KMS-11 (cell line): Measurements from ENCODE around the gene TAS2R13.

ENCODE experiments used
- H2AFZ ChIP-seq: fragments of 200-600 bp; sonication (generic); 2 replicates; pipeline ENCODE4 v1.6.1; 2016; ENCODE audit warnings: antibody characterized with exemption, mixed run types, low read depth
- H3K27ac ChIP-seq: fragments of 200-600 bp; sonication (generic); 2 replicates; pipeline ENCODE4 v1.6.1; 2016; ENCODE audit warnings: mild to moderate bottlenecking, mixed run types
- H3K27me3 ChIP-seq: fragments of 200-600 bp; sonication (generic); 2 replicates; pipeline ENCODE4 v1.6.1; 2017; ENCODE audit warnings: mild to moderate bottlenecking, low read depth, mixed run types, moderate library complexity; ENCODE audit not compliant: insufficient read depth
- H3K36me3 ChIP-seq: fragments of 200-600 bp; sonication (generic); 2 replicates; pipeline ENCODE4 v1.6.1; 2017; ENCODE audit warnings: mild to moderate bottlenecking, mixed run types; ENCODE audit not compliant: insufficient read depth
- H3K4me1 ChIP-seq: fragments of 200-600 bp; sonication (generic); 2 replicates; pipeline ENCODE4 v1.6.1; 2016; ENCODE audit warnings: mild to moderate bottlenecking, low read depth, mixed run types; ENCODE audit not compliant: poor library complexity, severe bottlenecking
- H3K4me2 ChIP-seq: fragments of 200-600 bp; sonication (generic); 2 replicates; pipeline ENCODE4 v1.7.0; 2016; ENCODE audit warnings: mild to moderate bottlenecking, mixed run types
- H3K4me3 ChIP-seq: fragments of 200-600 bp; sonication (generic); IDR thresholded peaks from 2 replicates; pipeline ENCODE4 v1.6.1; 2017; ENCODE audit warnings: low read depth, low read length, mixed read lengths; ENCODE audit not compliant: insufficient read depth
- H3K79me2 ChIP-seq: fragments of 200-600 bp; sonication (generic); 2 replicates; pipeline ENCODE4 v1.6.1; 2016; ENCODE audit warnings: low read depth, mixed run types; ENCODE audit not compliant: insufficient read depth
- H3K9ac ChIP-seq: fragments of 200-600 bp; sonication (generic); 2 replicates; pipeline ENCODE4 v1.6.1; 2016; ENCODE audit warnings: mild to moderate bottlenecking, mixed run types
- H4K20me1 ChIP-seq: fragments of 200-600 bp; sonication (generic); 2 replicates; pipeline ENCODE4 v1.6.1; 2016; ENCODE audit warnings: mild to moderate bottlenecking, mixed run types; ENCODE audit not compliant: insufficient read depth
- CTCF ChIP-seq: fragments of 200-600 bp; sonication (generic); conservative IDR thresholded peaks from 2 replicates; pipeline ENCODE4 v1.6.1; 2017; ENCODE audit warnings: low read depth, mild to moderate bottlenecking, antibody characterized with exemption, low read length, moderate library complexity, mixed read lengths

The TAS2R13 gene

DNA sequence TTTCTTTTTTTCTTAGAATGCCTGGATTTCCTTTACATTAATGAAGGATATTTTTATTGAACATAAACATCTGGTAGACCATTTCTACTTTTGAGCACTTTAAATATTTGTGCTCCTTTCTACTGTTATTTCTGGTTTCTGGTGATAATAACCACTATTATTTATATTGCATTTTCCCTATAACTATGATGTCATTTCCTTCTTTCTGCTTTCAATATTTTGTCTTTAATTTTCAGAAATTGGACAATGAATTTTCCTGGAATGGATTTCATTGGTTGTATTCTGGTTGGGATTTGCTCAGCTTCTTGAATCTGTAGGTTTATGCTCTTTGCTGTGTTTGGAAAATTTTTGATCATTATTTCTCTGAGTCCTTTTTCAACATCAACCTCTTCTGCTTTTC, 20.1 kb downstream of the TAS2R13 start:
- H4K20me1 ChIP-seq, result no peaks in the 10 kb centered on the region
- H3K36me3 ChIP-seq, result no peaks in the 10 kb centered on the region
- no peaks in the 10 kb centered on the region for H3K4me1 ChIP-seq
- H3K79me2 ChIP-seq, result no peaks in the 10 kb centered on the region
- no peak overlapping the region for H2AFZ ChIP-seq
- no peak overlapping the region for H3K9ac ChIP-seq
- H3K4me2 ChIP-seq, result no peak overlapping the region
- H3K27ac ChIP-seq, result no peak overlapping the region
- no peak for TF ChIP-seq CTCF
- H3K27me3 ChIP-seq, result no peaks in the 10 kb centered on the region
- no peak overlapping the region for H3K4me3 ChIP-seq

GRCh38 chr12:10884086-10884725, 25.2 kb downstream of the TAS2R13 start, which contains the start of gene PRH1:
Gene PRH1, minus strand, starts transcription at chr12:10884255. Its CDS starts 38 bp downstream, at chr12:10884217.
- no peak within 1 kb of the TSS for H2AFZ ChIP-seq
- TF ChIP-seq CTCF, result no peak
- no peaks in the 10 kb centered on the region for H4K20me1 ChIP-seq
- no peaks in the 10 kb centered on the region for H3K4me1 ChIP-seq
- no peak within 1 kb of the TSS for H3K4me3 ChIP-seq
- no peak within 1 kb of the TSS for H3K27ac ChIP-seq
- no peak within 1 kb of the TSS for H3K9ac ChIP-seq
- H3K79me2 ChIP-seq, result no peaks in the 10 kb centered on the region
- H3K36me3 ChIP-seq, result no peaks in the 10 kb centered on the region
- no peak within 1 kb of the TSS for H3K4me2 ChIP-seq
- no peaks in the 10 kb centered on the region for H3K27me3 ChIP-seq

- Histone ChIP-seq H3K4me3 (no peak overlapping the region), H3K79me2 (no peaks in the 10 kb centered on the region), H4K20me1 (no peaks in the 10 kb centered on the region), H3K4me1 (no peaks in the 10 kb centered on the region), H3K4me2 (no peak overlapping the region), H3K9ac (no peak overlapping the region), H3K36me3 (no peaks in the 10 kb centered on the region), H3K27ac (no peak overlapping the region), H2AFZ (no peak overlapping the region), H3K27me3 (no peaks in the 10 kb centered on the region)
- no peak for TF ChIP-seq CTCF
These were observed 36.0 kb downstream of the TAS2R13 start for GRCh38 chr12:10873378-10873777.

DNA sequence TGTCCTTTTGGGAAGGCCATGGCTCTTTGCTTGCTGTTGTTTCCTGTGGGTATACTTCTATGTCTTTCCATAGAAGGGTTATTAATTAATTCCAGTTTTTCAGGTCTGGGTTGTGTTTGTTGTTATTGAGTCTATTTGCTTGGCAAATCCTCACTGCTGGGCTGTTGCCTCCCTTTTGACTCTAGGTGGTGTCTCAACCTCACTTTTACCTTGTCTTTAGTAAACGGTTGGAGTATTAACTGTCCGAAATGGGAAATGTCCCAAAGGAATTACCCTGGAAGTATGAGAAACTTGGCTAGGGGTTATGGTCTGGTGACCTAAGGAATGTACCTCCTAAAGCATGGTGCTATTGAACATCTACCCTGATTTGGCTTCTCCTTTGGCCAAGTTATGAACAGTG, 42.0 kb downstream of the TAS2R13 start:
- no peak overlapping the region for H2AFZ ChIP-seq
- no peaks in the 10 kb centered on the region for H3K36me3 ChIP-seq
- H3K79me2 ChIP-seq, result no peaks in the 10 kb centered on the region
- no peak overlapping the region for H3K4me2 ChIP-seq
- no peak overlapping the region for H3K27ac ChIP-seq
- no peak overlapping the region for H3K9ac ChIP-seq
- H3K4me3 ChIP-seq, result no peak overlapping the region
- no peaks in the 10 kb centered on the region for H3K4me1 ChIP-seq
- no peaks in the 10 kb centered on the region for H4K20me1 ChIP-seq
- H3K27me3 ChIP-seq, result no peaks in the 10 kb centered on the region
- no peak for TF ChIP-seq CTCF
